Middle frontal gyrus (tissue), 1 donor: Measurements from ENCODE around the gene RIPK3.
"Not testable (repeated sequence)": the region's sequence is repeated elsewhere in the genome, so short reads cannot be mapped to it uniquely, and the experiment has no call there.

Experiments
- DNase-seq: peaks from one replicate; pipeline ENCODE4 v3.0.0-alpha.2; 2015; ENCODE audit warnings: low spot score; ENCODE audit errors: extremely low spot score

RIPK3 gene

GRCh38 chr14:24348186-24348585, 8.4 kb upstream of the RIPK3 start:
- DNase-seq, result no peak

GRCh38 chr14:24347134-24347533, 7.3 kb upstream of the RIPK3 start:
- DNase-seq, result no peak

- DNase-seq, result no peak
These were observed 4.2 kb upstream of the RIPK3 start for GRCh38 chr14:24343795-24344660.

- DNase-seq, result no peak
These were observed 3.1 kb upstream of the RIPK3 start for GRCh38 chr14:24342889-24343288.

GRCh38 chr14:24340606-24341005, 815 bp upstream of the RIPK3 start:
- no peak for DNase-seq

- no peak for DNase-seq
These were observed 948 bp downstream of the RIPK3 start for GRCh38 chr14:24338843-24339242.

- DNase-seq, result no peak
These were observed 2.0 kb downstream of the RIPK3 start for GRCh38 chr14:24337824-24338175.

- no peak for DNase-seq
These were observed 2.5 kb downstream of the RIPK3 start for GRCh38 chr14:24337144-24337823.

GRCh38 chr14:24335461-24336171, 4.2 kb downstream of the RIPK3 start:
- no peak for DNase-seq

GRCh38 chr14:24334431-24335291, 5.1 kb downstream of the RIPK3 start, which contains the start of gene ADCY4:
ADCY4 (minus strand) TSS chr14:24335071; CDS start chr14:24334652, 419 bp downstream.
- no peak for DNase-seq

- DNase-seq, result no peak
These were observed 7.4 kb downstream of the RIPK3 start for GRCh38 chr14:24332268-24332993.

- no peak for DNase-seq
These were observed 8.0 kb downstream of the RIPK3 start for GRCh38 chr14:24331731-24332267.

GRCh38 chr14:24330973-24331674, 8.7 kb downstream of the RIPK3 start:
- no peak for DNase-seq

- no peak for DNase-seq
These were observed 10.1 kb downstream of the RIPK3 start for GRCh38 chr14:24329736-24330135.

- no peak for DNase-seq
These were observed 10.6 kb downstream of the RIPK3 start for GRCh38 chr14:24329073-24329663.

- not testable (repeated sequence) for DNase-seq
These were observed 11.9 kb downstream of the RIPK3 start for GRCh38 chr14:24327914-24328313.

- no peak for DNase-seq
These were observed 12.5 kb downstream of the RIPK3 start for GRCh38 chr14:24327303-24327702.

GRCh38 chr14:24325963-24326362, 13.8 kb downstream of the RIPK3 start:
- DNase-seq, result no peak

- DNase-seq, result no peak
These were observed 14.7 kb downstream of the RIPK3 start for GRCh38 chr14:24325041-24325530.
